A673 (cell line): ENCODE data around the gene THSD4. TPM values are rescaled to one million over a fixed set of nuclear protein-coding genes. Genes with fewer than 3 reads are reported as not detected.

Source experiments
- BruUV-seq: library from RNA; stranded (reverse); fragments of 400-500 nt; replicated peaks from 2 replicates; lab custom pipeline; 2021; lab: Mats Ljungman, UMichigan
- CTCF ChIA-PET: fragments of 300-600 bp; sonication (Branson Sonifier 250); formaldehyde crosslinking; loops from one replicate; lab custom pipeline; 2022; ENCODE audit warnings: antibody characterized with exemption; lab: Charles Lee
- POLR2A ChIA-PET: fragments of 300-600 bp; sonication (Branson Sonifier 250); formaldehyde crosslinking; loops from one replicate; lab custom pipeline; 2022; ENCODE audit warnings: antibody characterized with exemption; ENCODE audit not compliant: low non-redundant PET; lab: Charles Lee
- DNase-seq: peaks from one replicate; pipeline ENCODE4 v3.0.0-alpha.2; 2015; ENCODE audit warnings: low spot score
- H3K27ac ChIP-seq: fragments of 200-600 bp; sonication (generic); 2 replicates; pipeline ENCODE4 v1.5.1; 2016; ENCODE audit warnings: mixed run types, low read depth, mild to moderate bottlenecking, mixed read lengths, antibody characterized with exemption, low read length; ENCODE audit not compliant: poor library complexity, severe bottlenecking
- H3K27me3 ChIP-seq: fragments of 200-600 bp; sonication (generic); replicated peaks from 2 replicates; pipeline ENCODE4 v1.6.1; 2017; ENCODE audit warnings: mixed run types, low read depth, mild to moderate bottlenecking, mixed read lengths, antibody characterized with exemption, low read length; ENCODE audit not compliant: insufficient read depth, poor library complexity
- H3K36me3 ChIP-seq: fragments of 200-600 bp; sonication (generic); 2 replicates; pipeline ENCODE4 v1.6.1; 2016; ENCODE audit warnings: mixed run types, mild to moderate bottlenecking, mixed read lengths, antibody characterized with exemption, low read length; ENCODE audit not compliant: insufficient read depth, poor library complexity, severe bottlenecking
- H3K4me1 ChIP-seq: fragments of 200-600 bp; sonication (generic); 2 replicates; pipeline ENCODE4 v1.6.1; 2017; ENCODE audit warnings: mixed run types, mild to moderate bottlenecking, mixed read lengths, antibody characterized with exemption, low read length; ENCODE audit not compliant: insufficient read depth, poor library complexity, severe bottlenecking
- H3K4me3 ChIP-seq: fragments of 200-600 bp; sonication (generic); 2 replicates; pipeline ENCODE4 v1.5.1; 2016; ENCODE audit warnings: low read depth, mixed run types, mild to moderate bottlenecking, mixed read lengths, low read length; ENCODE audit not compliant: poor library complexity, severe bottlenecking
- H3K9me3 ChIP-seq: fragments of 200-600 bp; sonication (generic); 2 replicates; pipeline ENCODE4 v1.6.1; 2016; ENCODE audit warnings: mixed run types, low read depth, mild to moderate bottlenecking, mixed read lengths, antibody characterized with exemption, low read length; ENCODE audit not compliant: poor library complexity, severe bottlenecking
- EZH2 ChIP-seq: fragments of 200-600 bp; sonication (generic); IDR thresholded peaks from 2 replicates; pipeline ENCODE4 v1.6.1; 2017; ENCODE audit warnings: borderline replicate concordance, low read depth, mild to moderate bottlenecking, mixed read lengths, antibody characterized with exemption, low read length; ENCODE audit not compliant: poor library complexity, severe bottlenecking
- intact Hi-C: fragments of 100-400 bp; cut with micrococcal nuclease; formaldehyde crosslinking; loops from one replicate; pipeline ENCODE4 v1.10.0; 2022; ENCODE audit not compliant: unreplicated experiment
- total RNA-seq: library from RNA; stranded (reverse); gene quantifications from 2 replicates; pipeline ENCODE4 v1.2.3, GENCODE V29; 2021
- TF ChIP-seq, protein P1 (sequence below): fragments of 300-800, 200-600 bp; sonication (generic); conservative IDR thresholded peaks from 2 replicates; pipeline ENCODE4 v1.5.1; 2017; ENCODE audit warnings: low read depth, mild to moderate bottlenecking, antibody characterized with exemption, low read length, moderate library complexity, mixed read lengths

The THSD4 gene
- total RNA-seq, 1 experiment from 2014 or later, result 2.4 TPM

- H3K4me3 ChIP-seq, result no peak overlapping the region
- POLR2A ChIA-PET, result no interaction called here
- intact Hi-C loops, result no loop called here
- TF ChIP-seq, protein P1, sequence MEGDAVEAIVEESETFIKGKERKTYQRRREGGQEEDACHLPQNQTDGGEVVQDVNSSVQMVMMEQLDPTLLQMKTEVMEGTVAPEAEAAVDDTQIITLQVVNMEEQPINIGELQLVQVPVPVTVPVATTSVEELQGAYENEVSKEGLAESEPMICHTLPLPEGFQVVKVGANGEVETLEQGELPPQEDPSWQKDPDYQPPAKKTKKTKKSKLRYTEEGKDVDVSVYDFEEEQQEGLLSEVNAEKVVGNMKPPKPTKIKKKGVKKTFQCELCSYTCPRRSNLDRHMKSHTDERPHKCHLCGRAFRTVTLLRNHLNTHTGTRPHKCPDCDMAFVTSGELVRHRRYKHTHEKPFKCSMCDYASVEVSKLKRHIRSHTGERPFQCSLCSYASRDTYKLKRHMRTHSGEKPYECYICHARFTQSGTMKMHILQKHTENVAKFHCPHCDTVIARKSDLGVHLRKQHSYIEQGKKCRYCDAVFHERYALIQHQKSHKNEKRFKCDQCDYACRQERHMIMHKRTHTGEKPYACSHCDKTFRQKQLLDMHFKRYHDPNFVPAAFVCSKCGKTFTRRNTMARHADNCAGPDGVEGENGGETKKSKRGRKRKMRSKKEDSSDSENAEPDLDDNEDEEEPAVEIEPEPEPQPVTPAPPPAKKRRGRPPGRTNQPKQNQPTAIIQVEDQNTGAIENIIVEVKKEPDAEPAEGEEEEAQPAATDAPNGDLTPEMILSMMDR, result no peak
- TF ChIP-seq EZH2, result no peak
- H3K27me3 ChIP-seq, result peaks cover 52% of the 10 kb centered on the region
- CTCF ChIA-PET, result no interaction called here
- no peaks in the 10 kb centered on the region for H3K9me3 ChIP-seq
- no peaks in the 10 kb centered on the region for H3K4me1 ChIP-seq
- no peak for DNase-seq
- no peaks in the 10 kb centered on the region for H3K36me3 ChIP-seq
- H3K27ac ChIP-seq, result no peak overlapping the region
- BruUV-seq, result no TSS peak
Measured at GRCh38 chr15:71647487-71647808, 532.2 kb downstream of the THSD4 start.

- Histone ChIP-seq H3K9me3 (no peaks in the 10 kb centered on the region), H3K36me3 (no peaks in the 10 kb centered on the region), H3K27ac (no peak overlapping the region), H3K4me1 (no peaks in the 10 kb centered on the region), H3K27me3 (peaks cover 55% of the 10 kb centered on the region), H3K4me3 (no peak overlapping the region)
- CTCF ChIA-PET, result no interaction called here
- TF ChIP-seq EZH2, result no peak
- no peak for DNase-seq
- no TSS peak for BruUV-seq
- intact Hi-C loops, result no loop called here
- POLR2A ChIA-PET, result no interaction called here
Measured at GRCh38 chr15:71648095-71648494, 532.8 kb downstream of the THSD4 start.

DNA sequence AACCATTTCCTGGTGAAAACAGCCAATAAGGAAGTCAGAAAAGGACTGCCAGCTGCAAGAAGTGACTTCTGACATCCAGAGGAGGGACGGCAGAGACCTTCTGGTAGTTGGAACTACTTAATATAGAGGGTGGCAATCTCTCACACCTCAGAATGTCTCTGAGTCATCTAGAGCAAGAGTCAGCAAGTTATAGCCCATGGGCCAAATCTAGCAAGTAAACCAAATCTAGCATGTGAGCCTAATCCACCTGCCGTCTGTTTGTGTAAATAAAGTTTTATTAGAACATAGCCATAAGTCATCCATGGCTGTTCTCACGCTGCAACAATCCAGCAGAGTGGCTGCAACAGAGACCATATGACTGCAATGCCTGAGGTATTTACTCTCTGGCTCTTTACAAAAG, 534.6 kb downstream of the THSD4 start:
- intact Hi-C loops, result loop anchor here (5.0 kb wide), 3 partner anchors 73 to 263 kb away; no protein-coding TSS in a partner anchor
- H3K27ac ChIP-seq, result no peak overlapping the region
- TF ChIP-seq EZH2, result no peak
- TF ChIP-seq, protein P1, result no peak
- DNase-seq, result no peak
- ChIA-PET POLR2A (interaction anchor here (0.6 kb wide), 1 partner anchor 117 kb away, joined by 3 read pairs; no protein-coding TSS in a partner anchor), CTCF (no interaction called here)
- H3K27me3 ChIP-seq, result peaks cover 46% of the 10 kb centered on the region
- H3K36me3 ChIP-seq, result no peaks in the 10 kb centered on the region
- H3K9me3 ChIP-seq, result no peaks in the 10 kb centered on the region
- BruUV-seq, result no TSS peak
- H3K4me1 ChIP-seq, result no peaks in the 10 kb centered on the region
- H3K4me3 ChIP-seq, result no peak overlapping the region

- no peak for DNase-seq
- POLR2A ChIA-PET, result interaction anchor here (0.6 kb wide), 1 partner anchor 118 kb away, joined by 3 read pairs; no protein-coding TSS in a partner anchor
- H3K4me1 ChIP-seq, result no peaks in the 10 kb centered on the region
- no peak overlapping the region for H3K27ac ChIP-seq
- no TSS peak for BruUV-seq
- no peaks in the 10 kb centered on the region for H3K9me3 ChIP-seq
- no peaks in the 10 kb centered on the region for H3K36me3 ChIP-seq
- CTCF ChIA-PET, result no interaction called here
- intact Hi-C loops, result loop anchor here (1.0 to 5.0 kb wide), 4 partner anchors 73 to 263 kb away; no protein-coding TSS in a partner anchor
- peaks cover 40% of the 10 kb centered on the region for H3K27me3 ChIP-seq
- no peak overlapping the region for H3K4me3 ChIP-seq
- no peak for TF ChIP-seq EZH2
- TF ChIP-seq, protein P1, result peak; percentile 30; the same call in 1 of the 2 replicates
Measured at GRCh38 chr15:71650603-71651002, 535.3 kb downstream of the THSD4 start.
